K562 (cell line): ENCODE data around the gene ZNF432. TPM values are rescaled to one million over a fixed set of nuclear protein-coding genes. Genes with fewer than 3 reads are reported as not detected.

ENCODE experiments used
- ATF1 ChIP-seq, 2 experiments: fragments of 450-650 bp in 1 of 2; IDR thresholded peaks; 2 replicates each; pipeline ENCODE4 v1.6.1; 2016; ENCODE audit warnings: missing compliant biosample characterization in 1 of 2, missing genetic modification characterization in 1 of 2
- POLR2H ChIP-seq: IDR thresholded peaks from 2 replicates; pipeline ENCODE4 v1.6.1; 2016; ENCODE audit warnings: missing genetic modification characterization, low read depth, mild to moderate bottlenecking, control low read depth, missing compliant biosample characterization, moderate library complexity
- SAP30 ChIP-seq: fragments of 200-600 bp; sonication (generic); IDR thresholded peaks from 2 replicates; pipeline ENCODE4 v1.6.1; 2012; ENCODE audit warnings: borderline replicate concordance, low read depth, mild to moderate bottlenecking, moderate library complexity, low read length, control low read depth, inconsistent platforms; ENCODE audit not compliant: insufficient read depth, poor library complexity, severe bottlenecking
- ZC3H8 ChIP-seq: fragments of 450-650 bp; IDR thresholded peaks from 2 replicates; pipeline ENCODE4 v1.6.1; 2017
- ZFP1 ChIP-seq: fragments of 450-650 bp; formaldehyde crosslinking; IDR thresholded peaks from 2 replicates; pipeline ENCODE4 v1.4.0; 2020; ENCODE audit warnings: mild to moderate bottlenecking, mixed read lengths
- ZNF121 ChIP-seq: sonication (generic); formaldehyde crosslinking; conservative IDR thresholded peaks from 2 replicates; pipeline ENCODE4 v1.8.0; 2022; ENCODE audit warnings: missing genetic modification reagents
- ZNF143 ChIP-seq: sonication (generic); formaldehyde crosslinking; IDR thresholded peaks from 2 replicates; pipeline ENCODE4 v1.9.0; 2022; ENCODE audit warnings: mild to moderate bottlenecking, missing genetic modification reagents
- ZNF175 ChIP-seq: fragments of 200-800 bp; sonication (Bioruptor generic); IDR thresholded peaks from 2 replicates; pipeline ENCODE4 v1.6.1; 2016; ENCODE audit warnings: low read depth, mild to moderate bottlenecking, missing genetic modification characterization, missing compliant biosample characterization
- polyA plus RNA-seq, 8 experiments: library from polyadenylated mRNA; depleted of rRNA in 4 of 8; stranded (reverse) in 5 of 8; unstranded in 3 of 8; fragments of >200 nt; fragmentation: Nextera tagmentation in 2 of 8; fragmentation: Illumina TruSeq in 1 of 8; extraction: Ambion mirVana in 2 of 8; extraction: Trizol in 1 of 8; gene quantifications; 2 replicates each; pipeline versions ENCODE4 v1.2.1 to v1.2.3, GENCODE V29; 2011 to 2014; ENCODE audit warnings: inconsistent platforms in 1 of 8, missing spikeins in 1 of 8
- total RNA-seq, 7 experiments: library from RNA; depleted of rRNA in 6 of 7; stranded (reverse); fragments of >200 nt in 6 of 7; fragmentation: Illumina TruSeq in 2 of 7; extraction: Trizol in 2 of 7; gene quantifications; 2 replicates each; pipeline versions ENCODE4 v1.2.1 to v1.2.3, GENCODE V29; 2011 to 2021; ENCODE audit warnings: low replicate concordance in 1 of 7
- TF ChIP-seq, protein P1 (sequence below), 3 experiments: fragments of 200-800 bp in 1 of 3; fragments of 250-450 bp in 1 of 3; fragments of 450-650 bp in 1 of 3; sonication (Bioruptor Pico) in 1 of 3; sonication (Bioruptor generic) in 1 of 3; formaldehyde crosslinking in 1 of 3; IDR thresholded peaks; 2 replicates each; pipeline versions ENCODE4 v1.6.1 to v1.8.0; 2016 to 2022; ENCODE audit warnings: mild to moderate bottlenecking in 2 of 3, missing genetic modification characterization in 2 of 3, missing compliant biosample characterization in 1 of 3, moderate library complexity in 1 of 3
- TF ChIP-seq, protein P2 (sequence below): fragments of 450-650 bp; conservative IDR thresholded peaks from 2 replicates; pipeline ENCODE4 v1.6.1; 2016; ENCODE audit warnings: missing genetic modification characterization, low read depth, mild to moderate bottlenecking, control low read depth, missing compliant biosample characterization
- TF ChIP-seq, protein P3 (sequence below): fragments of 450-650 bp; IDR thresholded peaks from 2 replicates; pipeline ENCODE4 v1.6.1; 2016; ENCODE audit warnings: low read depth

ZNF432 gene
- total and polyA plus RNA-seq, 9 of the 15 experiments (the other 6 are each of a cell fraction or from before 2014, with no cell fraction given): 2.6 to 6.8 (median 4.0) TPM

DNA sequence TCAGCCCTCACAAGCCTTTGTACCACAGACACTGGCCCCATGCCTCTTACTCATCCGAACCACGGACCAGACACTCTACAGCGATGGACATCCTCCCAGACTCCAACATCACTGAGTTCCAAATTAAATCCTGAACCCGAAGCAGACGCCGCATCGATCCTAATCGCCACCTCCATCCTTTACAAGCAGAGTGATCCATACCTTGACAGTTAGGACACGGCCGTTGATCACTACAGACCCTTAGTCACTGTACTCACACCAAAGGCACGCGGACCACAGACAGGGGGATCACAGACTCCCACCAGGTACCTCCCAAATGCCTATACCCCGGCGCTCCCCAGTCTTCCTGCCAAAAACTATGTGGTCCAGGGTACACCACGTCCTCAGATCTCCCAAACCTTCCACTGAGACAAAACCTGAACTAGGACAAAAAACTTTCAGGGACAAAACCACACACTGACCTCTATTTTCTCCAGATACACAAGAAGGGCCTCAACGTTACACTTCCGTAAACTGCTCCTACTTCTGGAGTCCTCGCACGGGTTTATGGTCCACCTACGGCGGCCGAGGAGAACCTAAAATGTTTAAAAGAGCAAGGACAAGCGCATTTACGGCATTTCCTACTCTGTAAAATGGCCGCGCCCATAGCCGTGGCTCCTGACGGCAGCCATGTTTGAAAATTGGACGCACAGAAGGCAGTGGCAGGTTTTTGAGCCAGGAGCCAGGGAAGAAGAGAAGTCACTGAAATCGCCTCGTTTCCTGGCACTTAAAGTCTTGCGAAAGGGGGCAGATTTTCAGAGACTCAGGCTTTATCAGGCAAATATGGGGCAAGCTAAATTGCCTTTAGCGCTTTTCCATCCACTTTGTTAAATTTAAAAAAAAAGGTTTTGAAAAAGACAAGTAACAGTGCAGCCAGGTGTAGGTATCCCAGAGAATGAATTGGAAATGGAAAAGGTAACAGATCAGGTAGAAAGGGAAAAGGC lies 62.0 kb downstream of the ZNF432 start, which contains the start of gene ZNF350 (continued):
- TF ChIP-seq, protein P1, sequence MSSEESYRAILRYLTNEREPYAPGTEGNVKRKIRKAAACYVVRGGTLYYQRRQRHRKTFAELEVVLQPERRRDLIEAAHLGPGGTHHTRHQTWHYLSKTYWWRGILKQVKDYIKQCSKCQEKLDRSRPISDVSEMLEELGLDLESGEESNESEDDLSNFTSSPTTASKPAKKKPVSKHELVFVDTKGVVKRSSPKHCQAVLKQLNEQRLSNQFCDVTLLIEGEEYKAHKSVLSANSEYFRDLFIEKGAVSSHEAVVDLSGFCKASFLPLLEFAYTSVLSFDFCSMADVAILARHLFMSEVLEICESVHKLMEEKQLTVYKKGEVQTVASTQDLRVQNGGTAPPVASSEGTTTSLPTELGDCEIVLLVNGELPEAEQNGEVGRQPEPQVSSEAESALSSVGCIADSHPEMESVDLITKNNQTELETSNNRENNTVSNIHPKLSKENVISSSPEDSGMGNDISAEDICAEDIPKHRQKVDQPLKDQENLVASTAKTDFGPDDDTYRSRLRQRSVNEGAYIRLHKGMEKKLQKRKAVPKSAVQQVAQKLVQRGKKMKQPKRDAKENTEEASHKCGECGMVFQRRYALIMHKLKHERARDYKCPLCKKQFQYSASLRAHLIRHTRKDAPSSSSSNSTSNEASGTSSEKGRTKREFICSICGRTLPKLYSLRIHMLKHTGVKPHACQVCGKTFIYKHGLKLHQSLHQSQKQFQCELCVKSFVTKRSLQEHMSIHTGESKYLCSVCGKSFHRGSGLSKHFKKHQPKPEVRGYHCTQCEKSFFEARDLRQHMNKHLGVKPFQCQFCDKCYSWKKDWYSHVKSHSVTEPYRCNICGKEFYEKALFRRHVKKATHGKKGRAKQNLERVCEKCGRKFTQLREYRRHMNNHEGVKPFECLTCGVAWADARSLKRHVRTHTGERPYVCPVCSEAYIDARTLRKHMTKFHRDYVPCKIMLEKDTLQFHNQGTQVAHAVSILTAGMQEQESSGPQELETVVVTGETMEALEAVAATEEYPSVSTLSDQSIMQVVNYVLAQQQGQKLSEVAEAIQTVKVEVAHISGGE (CRISPR knock-in tag; IDR thresholded peaks at IDR 0.05): peak in 1 of 3 experiments; percentile 69; a peak in 2 of 6 replicates
- no peak for TF ChIP-seq ZFP1 (CRISPR knock-in tag)
- TF ChIP-seq, protein P2, sequence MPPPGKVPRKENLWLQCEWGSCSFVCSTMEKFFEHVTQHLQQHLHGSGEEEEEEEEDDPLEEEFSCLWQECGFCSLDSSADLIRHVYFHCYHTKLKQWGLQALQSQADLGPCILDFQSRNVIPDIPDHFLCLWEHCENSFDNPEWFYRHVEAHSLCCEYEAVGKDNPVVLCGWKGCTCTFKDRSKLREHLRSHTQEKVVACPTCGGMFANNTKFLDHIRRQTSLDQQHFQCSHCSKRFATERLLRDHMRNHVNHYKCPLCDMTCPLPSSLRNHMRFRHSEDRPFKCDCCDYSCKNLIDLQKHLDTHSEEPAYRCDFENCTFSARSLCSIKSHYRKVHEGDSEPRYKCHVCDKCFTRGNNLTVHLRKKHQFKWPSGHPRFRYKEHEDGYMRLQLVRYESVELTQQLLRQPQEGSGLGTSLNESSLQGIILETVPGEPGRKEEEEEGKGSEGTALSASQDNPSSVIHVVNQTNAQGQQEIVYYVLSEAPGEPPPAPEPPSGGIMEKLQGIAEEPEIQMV (tag): no peak
- 0 out of 2 replicates have a peak, but pooled peaks have one; percentile 71 for TF ChIP-seq ZNF175 (CRISPR knock-in tag)
- no peak for TF ChIP-seq ZC3H8
- 0 out of 2 replicates have a peak, but pooled peaks have one; percentile 55 for TF ChIP-seq POLR2H
- TF ChIP-seq ZNF121: no peak
- TF ChIP-seq, protein P3, sequence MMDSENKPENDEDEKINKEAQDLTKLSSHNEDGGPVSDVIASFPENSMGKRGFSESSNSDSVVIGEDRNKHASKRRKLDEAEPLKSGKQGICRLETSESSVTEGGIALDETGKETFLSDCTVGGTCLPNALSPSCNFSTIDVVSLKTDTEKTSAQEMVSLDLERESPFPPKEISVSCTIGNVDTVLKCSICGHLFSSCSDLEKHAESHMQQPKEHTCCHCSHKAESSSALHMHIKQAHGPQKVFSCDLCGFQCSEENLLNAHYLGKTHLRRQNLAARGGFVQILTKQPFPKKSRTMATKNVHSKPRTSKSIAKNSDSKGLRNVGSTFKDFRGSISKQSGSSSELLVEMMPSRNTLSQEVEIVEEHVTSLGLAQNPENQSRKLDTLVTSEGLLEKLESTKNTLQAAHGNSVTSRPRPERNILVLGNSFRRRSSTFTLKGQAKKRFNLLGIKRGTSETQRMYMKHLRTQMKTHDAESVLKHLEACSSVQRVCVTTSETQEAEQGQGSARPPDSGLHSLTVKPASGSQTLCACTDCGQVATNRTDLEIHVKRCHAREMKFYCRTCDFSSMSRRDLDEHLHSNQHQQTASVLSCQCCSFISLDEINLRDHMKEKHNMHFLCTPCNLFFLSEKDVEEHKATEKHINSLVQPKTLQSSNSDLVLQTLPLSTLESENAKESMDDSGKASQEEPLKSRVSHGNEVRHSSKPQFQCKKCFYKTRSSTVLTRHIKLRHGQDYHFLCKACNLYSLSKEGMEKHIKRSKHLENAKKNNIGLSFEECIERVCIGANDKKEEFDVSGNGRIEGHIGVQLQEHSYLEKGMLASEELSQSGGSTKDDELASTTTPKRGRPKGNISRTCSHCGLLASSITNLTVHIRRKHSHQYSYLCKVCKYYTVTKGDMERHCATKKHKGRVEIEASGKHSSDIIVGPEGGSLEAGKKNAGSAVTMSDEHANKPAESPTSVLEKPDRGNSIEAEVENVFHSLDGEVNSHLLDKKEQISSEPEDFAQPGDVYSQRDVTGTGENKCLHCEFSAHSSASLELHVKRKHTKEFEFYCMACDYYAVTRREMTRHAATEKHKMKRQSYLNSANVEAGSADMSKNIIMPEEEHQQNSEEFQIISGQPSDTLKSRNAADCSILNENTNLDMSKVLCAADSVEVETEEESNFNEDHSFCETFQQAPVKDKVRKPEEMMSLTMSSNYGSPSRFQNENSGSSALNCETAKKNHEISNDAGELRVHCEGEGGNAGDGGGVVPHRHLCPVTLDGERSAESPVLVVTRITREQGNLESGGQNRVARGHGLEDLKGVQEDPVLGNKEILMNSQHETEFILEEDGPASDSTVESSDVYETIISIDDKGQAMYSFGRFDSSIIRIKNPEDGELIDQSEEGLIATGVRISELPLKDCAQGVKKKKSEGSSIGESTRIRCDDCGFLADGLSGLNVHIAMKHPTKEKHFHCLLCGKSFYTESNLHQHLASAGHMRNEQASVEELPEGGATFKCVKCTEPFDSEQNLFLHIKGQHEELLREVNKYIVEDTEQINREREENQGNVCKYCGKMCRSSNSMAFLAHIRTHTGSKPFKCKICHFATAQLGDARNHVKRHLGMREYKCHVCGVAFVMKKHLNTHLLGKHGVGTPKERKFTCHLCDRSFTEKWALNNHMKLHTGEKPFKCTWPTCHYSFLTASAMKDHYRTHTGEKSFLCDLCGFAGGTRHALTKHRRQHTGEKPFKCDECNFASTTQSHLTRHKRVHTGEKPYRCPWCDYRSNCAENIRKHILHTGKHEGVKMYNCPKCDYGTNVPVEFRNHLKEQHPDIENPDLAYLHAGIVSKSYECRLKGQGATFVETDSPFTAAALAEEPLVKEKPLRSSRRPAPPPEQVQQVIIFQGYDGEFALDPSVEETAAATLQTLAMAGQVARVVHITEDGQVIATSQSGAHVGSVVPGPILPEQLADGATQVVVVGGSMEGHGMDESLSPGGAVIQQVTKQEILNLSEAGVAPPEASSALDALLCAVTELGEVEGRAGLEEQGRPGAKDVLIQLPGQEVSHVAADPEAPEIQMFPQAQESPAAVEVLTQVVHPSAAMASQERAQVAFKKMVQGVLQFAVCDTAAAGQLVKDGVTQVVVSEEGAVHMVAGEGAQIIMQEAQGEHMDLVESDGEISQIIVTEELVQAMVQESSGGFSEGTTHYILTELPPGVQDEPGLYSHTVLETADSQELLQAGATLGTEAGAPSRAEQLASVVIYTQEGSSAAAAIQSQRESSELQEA: peak; percentile 95
- TF ChIP-seq ZNF143 (CRISPR knock-in tag): peak; percentile 76
- peak; percentile 96 for TF ChIP-seq SAP30
- TF ChIP-seq ATF1 (CRISPR knock-in tag; IDR thresholded peaks at IDR 0.05): no peak
- peak; percentile 32; the same call in 1 of the 2 replicates for TF ChIP-seq ATF1 (tag; IDR thresholded peaks at IDR 0.05)
